HG03342 (cell line): Measurements from ENCODE around the gene COL12A1.

Experiments
- ATAC-seq: cut with Tn5 transposase; IDR thresholded peaks from one replicate; pipeline ENCODE4 v1.9.1; 2021; ENCODE audit warnings: mild to moderate bottlenecking, moderate library complexity; ENCODE audit not compliant: unreplicated experiment

COL12A1 gene

DNA sequence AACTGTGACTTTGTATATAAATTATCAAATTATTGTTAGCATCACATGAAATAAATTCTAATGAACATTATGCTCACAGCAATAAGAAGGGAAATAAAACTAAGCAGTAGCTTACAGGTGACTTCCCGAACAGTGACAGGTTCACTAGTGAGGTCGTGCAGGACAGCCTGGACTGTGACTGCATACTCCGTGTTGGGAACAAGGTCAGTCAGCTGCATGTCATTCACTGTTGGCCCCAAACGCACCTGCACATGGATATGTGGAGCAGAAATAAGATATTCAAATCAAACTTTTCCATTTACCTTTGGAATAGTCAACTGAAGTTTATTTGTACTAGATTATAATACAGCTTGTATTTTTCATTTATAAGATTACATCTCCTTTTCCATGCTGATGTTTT, 60.6 kb downstream of the COL12A1 start:
- ATAC-seq = no peak

DNA sequence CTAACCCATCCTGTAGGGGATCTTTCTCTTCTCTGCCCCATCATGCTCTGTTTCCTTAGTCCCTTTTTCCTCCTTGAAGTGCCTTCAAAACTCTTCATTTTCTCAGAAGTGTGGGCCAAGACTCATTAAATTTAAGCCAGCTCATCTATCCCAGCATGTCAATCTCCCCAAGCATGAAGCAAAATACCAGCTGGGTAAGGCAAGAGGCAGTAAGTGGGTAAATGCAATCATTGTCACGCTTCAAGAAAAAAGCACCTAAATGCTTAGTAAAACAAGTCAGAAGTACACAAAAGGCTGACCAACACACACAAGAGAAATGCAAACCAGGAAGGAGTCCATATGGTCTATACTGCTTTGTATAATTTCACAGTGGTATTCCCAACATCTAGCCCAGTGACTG, 61.5 kb downstream of the COL12A1 start:
- ATAC-seq = no peak

DNA sequence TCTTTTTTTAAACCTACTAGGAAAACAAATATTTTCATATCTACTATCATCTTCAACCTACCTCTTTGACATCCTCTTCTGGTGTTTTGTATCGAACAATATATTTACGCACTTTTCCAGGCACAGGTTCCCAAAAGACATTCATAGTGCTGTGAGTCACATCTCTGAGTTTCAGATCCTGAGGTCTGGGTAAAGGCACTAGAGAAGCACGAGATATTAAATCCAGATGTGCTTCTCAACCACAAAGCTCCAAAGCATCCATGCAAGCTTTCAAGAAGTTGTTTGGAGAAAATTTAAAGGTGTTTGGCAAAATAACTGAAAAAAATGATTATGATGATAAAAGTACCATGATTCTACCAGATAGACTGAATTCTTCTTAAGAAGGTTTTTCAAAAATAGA, 62.7 kb downstream of the COL12A1 start:
- ATAC-seq = no peak

DNA sequence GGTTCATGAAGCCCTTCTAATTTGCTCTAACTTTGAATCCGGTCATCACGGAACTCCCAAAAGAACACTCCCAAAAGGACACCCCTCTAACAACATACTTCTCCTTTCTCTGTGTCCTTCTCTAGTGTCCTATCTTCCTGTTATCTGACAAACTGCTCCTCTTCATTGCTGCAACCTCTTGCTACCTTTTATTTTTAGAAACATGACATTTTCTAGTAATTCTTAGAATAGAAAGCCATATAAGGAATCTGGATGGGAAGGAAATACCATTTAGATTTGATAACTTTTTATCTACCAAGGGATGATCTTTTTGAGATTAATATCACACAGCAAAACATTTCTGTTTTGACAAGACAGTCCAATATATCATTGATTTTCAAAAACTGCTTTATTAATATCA, 63.1 kb downstream of the COL12A1 start:
- no peak for ATAC-seq

GRCh38 chr6:75135876-75136275, 70.0 kb downstream of the COL12A1 start:
- no peak for ATAC-seq

GRCh38 chr6:75135450-75135849, 70.4 kb downstream of the COL12A1 start:
- no peak for ATAC-seq

DNA sequence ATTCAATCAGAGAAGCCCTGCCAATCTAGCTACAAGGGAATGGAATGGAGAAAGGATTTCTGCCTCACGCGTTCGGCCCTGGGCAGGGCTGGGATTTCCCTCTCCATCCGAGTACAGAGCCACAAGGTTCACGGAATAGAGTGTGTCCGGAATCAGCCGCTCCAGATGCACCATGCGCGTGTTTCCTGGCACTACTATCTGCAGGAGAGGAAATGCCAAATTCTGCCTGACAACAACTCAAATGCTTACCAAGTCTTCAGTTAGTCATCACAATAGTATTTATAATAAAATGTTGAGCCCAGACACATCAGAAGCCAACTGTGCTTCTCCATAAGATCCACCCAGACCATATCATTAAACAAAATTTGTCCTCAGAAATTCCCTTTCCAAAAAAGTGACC, 75.1 kb downstream of the COL12A1 start:
- ATAC-seq = no peak

DNA sequence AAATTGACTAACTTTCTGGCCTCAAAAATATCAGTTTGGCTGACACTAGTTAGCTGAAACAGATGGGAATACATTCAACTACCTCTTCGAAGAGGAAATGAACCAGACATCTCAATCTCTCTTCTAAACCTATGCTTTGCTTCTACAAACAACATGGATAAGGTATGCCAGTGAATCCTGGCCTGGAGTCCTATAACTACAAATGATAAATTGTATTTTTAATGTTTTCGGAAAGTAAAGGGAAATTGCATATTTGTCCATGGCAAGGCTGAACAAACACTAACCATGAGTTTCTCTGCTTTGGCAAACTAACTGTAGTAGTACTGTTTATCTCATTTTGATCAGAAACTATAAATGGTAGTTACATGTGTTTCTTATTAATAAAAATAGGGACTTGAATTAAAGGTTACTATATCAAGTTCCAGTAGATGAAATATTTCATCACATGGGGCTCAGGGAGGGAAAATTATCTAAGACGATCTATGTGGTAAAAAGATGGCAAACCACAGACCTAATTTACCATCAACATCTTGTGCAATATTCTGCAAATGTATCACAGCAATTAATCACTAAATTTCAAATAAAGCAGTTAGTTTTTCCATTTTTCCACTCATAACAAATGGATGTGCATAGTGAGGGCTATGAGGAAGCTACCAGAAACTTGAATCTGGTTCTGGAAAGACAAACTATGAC, 76.8 kb downstream of the COL12A1 start:
- no peak for ATAC-seq

- ATAC-seq = no peak
Observed at GRCh38 chr6:75126518-75126917, 79.3 kb downstream of the COL12A1 start.

GRCh38 chr6:75124983-75125382, 80.9 kb downstream of the COL12A1 start:
- ATAC-seq = no peak

DNA sequence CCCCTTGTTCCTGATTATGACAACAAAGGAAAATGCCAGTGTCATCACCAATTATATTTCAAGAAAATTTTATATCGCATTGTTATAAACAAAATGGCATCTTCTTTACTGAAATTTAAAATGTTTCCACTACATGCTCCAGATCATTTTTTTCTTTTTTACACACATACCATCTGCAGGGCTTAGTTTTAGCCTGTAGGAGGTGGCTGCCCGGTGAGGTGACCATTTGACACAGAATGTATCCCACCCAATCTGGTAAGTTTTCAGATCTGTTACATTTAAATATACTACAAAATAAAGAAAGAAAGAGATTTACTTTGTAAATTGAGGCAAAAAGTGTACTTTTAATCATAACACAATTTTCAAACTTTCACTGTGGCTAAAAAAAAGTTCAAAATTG, 81.8 kb downstream of the COL12A1 start:
- no peak for ATAC-seq

DNA sequence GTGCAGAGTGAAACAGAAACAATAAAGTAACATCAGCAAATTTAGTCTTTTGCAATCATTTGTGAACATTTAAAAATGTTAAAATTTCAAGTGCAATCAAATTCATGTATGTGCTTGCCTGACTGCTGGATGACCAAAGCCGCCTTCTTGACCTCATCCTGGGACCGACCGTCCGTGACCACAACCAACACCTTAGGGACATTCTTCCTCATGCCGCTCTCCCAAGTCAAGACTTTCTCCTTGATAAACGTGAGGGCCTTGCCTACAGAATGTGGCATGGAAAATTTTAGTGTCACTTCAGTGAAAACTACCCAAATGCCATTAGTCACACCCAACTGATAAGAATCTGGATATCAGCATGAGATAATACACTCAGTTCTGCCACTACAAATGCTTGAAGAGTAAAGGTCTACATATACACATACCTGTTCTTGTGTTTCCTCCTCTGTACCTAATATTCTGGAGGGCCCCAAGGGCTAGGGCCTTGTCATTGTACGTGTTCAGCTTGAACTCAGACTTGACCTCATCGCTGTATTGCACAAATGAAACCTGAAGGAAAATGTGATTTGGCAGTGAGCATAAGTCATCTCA, 86.8 kb downstream of the COL12A1 start:
- ATAC-seq = no peak

DNA sequence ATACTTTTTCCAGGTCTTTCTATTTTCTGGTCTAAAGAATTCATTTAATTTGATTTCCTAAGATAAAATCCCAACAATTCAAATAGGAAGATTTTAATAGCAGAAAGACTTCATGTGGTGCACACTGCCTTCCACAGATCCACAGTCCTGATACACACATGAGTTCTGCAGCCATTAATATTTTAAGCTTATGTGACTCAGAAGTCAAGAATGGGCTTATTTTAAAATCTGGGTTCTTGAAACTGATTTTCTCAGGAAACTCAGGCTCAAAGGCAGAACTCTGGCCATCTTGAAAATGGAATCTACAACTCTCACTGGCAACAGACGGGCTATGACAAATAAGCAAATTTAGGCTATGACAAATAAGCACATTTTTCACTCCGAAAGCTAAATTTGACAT, 88.2 kb downstream of the COL12A1 start:
- no peak for ATAC-seq

GRCh38 chr6:75116946-75117345, 88.9 kb downstream of the COL12A1 start:
- no peak for ATAC-seq

DNA sequence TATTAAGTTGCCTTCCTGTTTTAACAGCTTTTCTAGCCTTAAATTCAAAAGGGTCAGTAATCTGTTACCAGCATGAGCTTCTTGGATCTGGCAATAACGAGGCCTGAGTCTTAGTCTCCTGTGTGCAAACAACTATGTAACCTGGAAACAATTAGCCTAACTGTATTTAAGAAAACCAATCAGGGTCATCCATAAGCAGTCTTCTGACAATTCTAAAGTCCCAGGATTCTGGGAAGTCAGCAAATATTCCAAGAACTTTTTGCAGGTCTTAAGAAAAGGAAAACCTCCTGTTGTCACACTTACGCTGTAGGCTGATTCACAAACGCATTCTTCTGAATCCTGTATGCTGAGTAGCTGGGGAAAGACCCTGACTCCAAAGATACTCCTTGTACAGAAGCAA, 90.4 kb downstream of the COL12A1 start:
- ATAC-seq = no peak

GRCh38 chr6:75114806-75115205, 91.0 kb downstream of the COL12A1 start:
- no peak for ATAC-seq

GRCh38 chr6:75114195-75114594, 91.7 kb downstream of the COL12A1 start:
- no peak for ATAC-seq

DNA sequence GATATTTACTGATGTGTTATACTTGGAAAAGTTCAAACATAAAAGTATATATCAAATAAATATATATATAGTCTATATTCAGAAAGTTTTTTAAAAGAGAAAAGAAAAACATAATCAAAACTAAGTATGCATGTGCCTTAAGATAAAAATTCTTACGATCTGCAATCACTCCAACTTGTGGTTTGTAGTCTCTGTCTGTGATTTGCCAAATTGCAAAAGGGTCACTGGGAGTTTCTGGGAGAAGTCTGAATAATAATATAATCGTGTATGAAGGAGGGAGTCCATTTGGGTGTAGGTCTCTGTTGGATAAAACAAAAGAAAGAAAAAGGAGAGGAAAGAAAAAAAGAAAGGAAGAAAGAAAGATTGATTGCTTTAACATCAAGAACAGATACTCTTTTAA, 92.4 kb downstream of the COL12A1 start:
- ATAC-seq = no peak

DNA sequence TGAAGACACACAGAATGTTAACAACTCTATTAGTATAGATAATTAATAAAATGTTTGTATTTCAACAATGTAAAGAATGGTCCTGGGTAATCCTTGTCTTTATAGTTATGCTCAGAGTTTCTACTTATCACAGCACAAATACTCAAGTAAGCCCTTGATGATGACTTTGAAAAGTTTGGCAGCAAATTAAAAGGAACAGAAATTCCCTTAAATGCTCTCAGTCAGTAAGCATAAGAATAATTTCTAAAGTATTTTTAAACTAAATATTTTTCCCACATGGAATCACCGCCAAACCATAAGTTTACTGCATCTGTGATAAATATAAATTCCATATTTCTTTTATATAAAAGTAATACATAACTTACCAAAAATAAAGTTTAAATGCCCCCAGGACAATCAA, 96.1 kb downstream of the COL12A1 start:
- ATAC-seq = no peak

- ATAC-seq = no peak
Observed at GRCh38 chr6:75109022-75109421, 96.8 kb downstream of the COL12A1 start.

GRCh38 chr6:75108333-75108974, 97.4 kb downstream of the COL12A1 start:
- ATAC-seq = no peak

- no peak for ATAC-seq
Observed at GRCh38 chr6:75107913-75108312, 97.9 kb downstream of the COL12A1 start.
